Activated T-cell treated with anti-CD3 and anti-CD28 coated beads, Interleukin-2, amount 50 U/mL, for 24 hours (primary cell): ENCODE data around the gene SNX14.

Experiments
- DNase-seq: peaks from one replicate; pipeline ENCODE4 v3.0.0-alpha.2; 2020
- H3K27ac Mint-ChIP-seq: 2 replicates; pipeline ENCODE4 v1.8.0; 2020; ENCODE audit warnings: mild to moderate bottlenecking, mixed read lengths
- H3K27me3 Mint-ChIP-seq: 2 replicates; pipeline ENCODE4 v1.8.0; 2020; ENCODE audit warnings: mixed read lengths
- H3K36me3 Mint-ChIP-seq: 2 replicates; pipeline ENCODE4 v1.8.0; 2020; ENCODE audit warnings: low read depth, mixed read lengths
- H3K4me1 Mint-ChIP-seq: 2 replicates; pipeline ENCODE4 v1.8.0; 2020; ENCODE audit warnings: low read depth, mixed read lengths
- H3K4me3 Mint-ChIP-seq: 2 replicates; pipeline ENCODE4 v1.8.0; 2020; ENCODE audit warnings: mild to moderate bottlenecking, moderate library complexity, mixed read lengths
- H3K9me3 Mint-ChIP-seq: 2 replicates; pipeline ENCODE4 v1.8.0; 2020; ENCODE audit warnings: mixed read lengths

Gene SNX14

DNA sequence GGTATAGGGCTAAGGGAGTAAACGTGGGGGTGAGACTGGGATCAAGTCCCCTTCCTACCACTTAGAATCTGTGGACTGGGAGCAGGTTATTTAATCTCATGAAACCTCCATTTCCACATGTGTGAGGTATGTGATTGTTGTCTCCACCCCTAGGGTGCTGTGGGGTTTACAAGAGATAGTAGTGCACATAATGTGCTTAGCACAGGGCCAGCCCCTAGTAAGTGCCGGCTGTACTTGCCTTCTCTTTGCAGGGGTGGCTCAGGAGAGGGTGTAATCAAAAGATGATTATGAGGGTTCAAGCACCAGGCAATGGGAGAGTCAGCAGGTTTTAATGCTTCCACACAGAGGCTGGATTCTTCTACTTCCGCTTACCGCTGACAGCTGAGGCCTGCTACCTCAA lies 136.9 kb downstream of the SNX14 start:
- no peak overlapping the region for H3K4me3 Mint-ChIP-seq
- peaks cover 9% of the 10 kb centered on the region for H3K36me3 Mint-ChIP-seq
- H3K27ac Mint-ChIP-seq, result peak overlapping the region; percentile 11
- peaks cover 12% of the 10 kb centered on the region for H3K27me3 Mint-ChIP-seq
- no peak for DNase-seq
- H3K9me3 Mint-ChIP-seq, result no peaks in the 10 kb centered on the region
- peaks cover 96% of the 10 kb centered on the region for H3K4me1 Mint-ChIP-seq
